ENCODE measurements around the gene MYO18B. TPM values are rescaled to one million over a fixed set of nuclear protein-coding genes. Genes with fewer than 3 reads are reported as not detected.

The MYO18B gene
- total and polyA plus RNA-seq, 2 donors (not counting 3 experiments of a cell fraction or from before 2014, with no cell fraction given) = 0.01 TPM; not detected in 1

- H3K4me1 ChIP-seq (ENCODE audit: control insufficient read depth, extremely low read depth, insufficient read depth, low read length) = no peaks in the 10 kb centered on the region
- FAIRE-seq = no peak
- CTCF ChIA-PET = no interaction called here
- POLR2A ChIA-PET = no interaction called here
- TF ChIP-seq EZH2 (IDR thresholded peaks at IDR 0.05; ENCODE audit: borderline replicate concordance, low read depth, low read length, severe bottlenecking) (no peak), MYC (IDR thresholded peaks at IDR 0.05; ENCODE audit: low read depth, low read length) (no peak)
- no peaks in the 10 kb centered on the region for H3K27me3 ChIP-seq (ENCODE audit: control insufficient read depth in 2 of 2, insufficient read depth in 2 of 2, low read length in 2 of 2)
- no peak overlapping the region for H3K9ac ChIP-seq (replicated peaks; ENCODE audit: extremely low read depth, insufficient read depth, low read length)
- no peak overlapping the region for H3K4me2 ChIP-seq (ENCODE audit: insufficient read depth, low read length)
- H3K79me2 ChIP-seq (ENCODE audit: control insufficient read depth, insufficient read depth, low read length) = no peaks in the 10 kb centered on the region
- no peaks in the 10 kb centered on the region for H3K9me1 ChIP-seq (replicated peaks; ENCODE audit: control insufficient read depth, extremely low read depth, insufficient read depth, low read length)
- H3K36me3 ChIP-seq (ENCODE audit: control insufficient read depth in 2 of 2, extremely low read depth in 1 of 2, insufficient read depth in 2 of 2, low read length in 2 of 2) = no peaks in the 10 kb centered on the region
- dilution Hi-C loops (cut with MboI; ENCODE audit: extremely low pct_ligation_motif_present, low sequenced_read_pairs) = no loop called here
- no peaks in the 10 kb centered on the region for H4K20me1 ChIP-seq (replicated peaks; ENCODE audit: control insufficient read depth, extremely low read depth, insufficient read depth, low read length)
- no peak for DNase-seq (ENCODE audit: low read depth, low spot score)
- BruUV-seq (replicated peaks) = no TSS peak
- intact Hi-C loops (cut with micrococcal nuclease) = no loop called here
- H3K27ac ChIP-seq (ENCODE audit: insufficient read depth, low read depth, low read length) = no peak overlapping the region
- H3K9me3 ChIP-seq (replicated peaks; ENCODE audit: control insufficient read depth, insufficient read depth, low read length) = no peaks in the 10 kb centered on the region
- no peak overlapping the region for H3K4me3 ChIP-seq (replicated peaks in 1 of 3; ENCODE audit: insufficient read depth in 1 of 3, low read depth in 1 of 3, low read length in 3 of 3)
- H2AFZ ChIP-seq (ENCODE audit: low read depth, low read length) = no peak overlapping the region
Measured at GRCh38 chr22:25900390-25900789, 158.4 kb downstream of the MYO18B start.

GRCh38 chr22:25900880-25901279 lies 158.9 kb downstream of the MYO18B start:
- TF ChIP-seq POLR2AphosphoS5 (IDR thresholded peaks at IDR 0.05; ENCODE audit: insufficient read depth, low read depth, low read length) (no peak), GATA2 (IDR thresholded peaks at IDR 0.05; ENCODE audit: insufficient read depth, insufficient read length, low read depth, low read length) (no peak), POLR2A (IDR thresholded peaks at IDR 0.05; ENCODE audit: low read depth, low read length) (no peak), EZH2 (IDR thresholded peaks at IDR 0.05; ENCODE audit: borderline replicate concordance, low read depth, low read length, severe bottlenecking) (no peak), JUN (IDR thresholded peaks at IDR 0.05; ENCODE audit: borderline replicate concordance, insufficient read depth, insufficient read length, low read depth) (no peak)
- no peaks in the 10 kb centered on the region for H3K9me3 ChIP-seq (replicated peaks; ENCODE audit: control insufficient read depth, insufficient read depth, low read length)
- dilution Hi-C loops (cut with MboI; ENCODE audit: extremely low pct_ligation_motif_present, low sequenced_read_pairs) (no loop called here), intact Hi-C loops (cut with micrococcal nuclease) (no loop called here)
- H2AFZ ChIP-seq (ENCODE audit: low read depth, low read length) = no peak overlapping the region
- no peaks in the 10 kb centered on the region for H3K9me1 ChIP-seq (replicated peaks; ENCODE audit: control insufficient read depth, extremely low read depth, insufficient read depth, low read length)
- ChIA-PET POLR2A (no interaction called here), CTCF (no interaction called here)
- H3K27me3 ChIP-seq (ENCODE audit: control insufficient read depth in 2 of 2, insufficient read depth in 2 of 2, low read length in 2 of 2) = no peaks in the 10 kb centered on the region
- H3K4me3 ChIP-seq (replicated peaks in 1 of 3; ENCODE audit: insufficient read depth in 1 of 3, low read depth in 1 of 3, low read length in 3 of 3) = no peak overlapping the region
- no peak overlapping the region for H3K4me2 ChIP-seq (ENCODE audit: insufficient read depth, low read length)
- FAIRE-seq = no peak
- H3K79me2 ChIP-seq (ENCODE audit: control insufficient read depth, insufficient read depth, low read length) = no peaks in the 10 kb centered on the region
- no peaks in the 10 kb centered on the region for H3K36me3 ChIP-seq (ENCODE audit: control insufficient read depth in 2 of 2, extremely low read depth in 1 of 2, insufficient read depth in 2 of 2, low read length in 2 of 2)
- H3K9ac ChIP-seq (replicated peaks; ENCODE audit: extremely low read depth, insufficient read depth, low read length) = no peak overlapping the region
- no TSS peak for BruUV-seq (replicated peaks)
- H3K27ac ChIP-seq (ENCODE audit: insufficient read depth, low read depth, low read length) = no peak overlapping the region
- DNase-seq (ENCODE audit: low read depth, low spot score) = no peak
- H4K20me1 ChIP-seq (replicated peaks; ENCODE audit: control insufficient read depth, extremely low read depth, insufficient read depth, low read length) = no peaks in the 10 kb centered on the region
- H3K4me1 ChIP-seq (ENCODE audit: control insufficient read depth, extremely low read depth, insufficient read depth, low read length) = no peaks in the 10 kb centered on the region

Data from endothelial cell of umbilical vein (primary cell).